Astrocyte (in vitro differentiated cells and primary cell): ENCODE results near the gene ADAM21. TPM values are rescaled to one million over a fixed set of nuclear protein-coding genes. Genes with fewer than 3 reads are reported as not detected.
"Not testable (repeated sequence)": the region's sequence is repeated elsewhere in the genome, so short reads cannot be mapped to it uniquely, and the experiment has no call there.

ENCODE experiments used
- DNase-seq: peaks from one replicate; pipeline ENCODE4 v3.0.0-alpha.2; 2010; ENCODE audit warnings: low read depth
- FAIRE-seq: peaks from 2 replicates; lab custom pipeline; 2011; peaks lifted over from hg19 to GRCh38; lab: Jason Lieb, UNC
- H2AFZ ChIP-seq: 2 replicates; pipeline ENCODE4 v1.6.0; 2012; ENCODE audit warnings: low read depth, low read length, inconsistent platforms
- H3K27ac ChIP-seq: 2 replicates; pipeline ENCODE4 v1.5.1; 2011; ENCODE audit warnings: low read depth, low read length, inconsistent platforms
- H3K27me3 ChIP-seq: 2 replicates; pipeline ENCODE4 v1.6.0; 2011; ENCODE audit warnings: low read length, inconsistent platforms; ENCODE audit not compliant: insufficient read depth
- H3K36me3 ChIP-seq: 2 replicates; pipeline ENCODE4 v1.5.1; 2011; ENCODE audit warnings: low read length, inconsistent platforms; ENCODE audit not compliant: insufficient read depth
- H3K4me1 ChIP-seq: 2 replicates; pipeline ENCODE4 v1.5.1; 2011; ENCODE audit warnings: low read length, inconsistent platforms; ENCODE audit not compliant: insufficient read depth
- H3K4me2 ChIP-seq: 2 replicates; pipeline ENCODE4 v1.6.0; 2012; ENCODE audit warnings: low read length, inconsistent platforms
- H3K4me3 ChIP-seq: 2 replicates; pipeline ENCODE4 v1.5.1; 2011; ENCODE audit warnings: low read depth, mild to moderate bottlenecking, low read length, inconsistent platforms; ENCODE audit not compliant: insufficient read depth
- H3K79me2 ChIP-seq: 2 replicates; pipeline ENCODE4 v1.6.0; 2012; ENCODE audit warnings: mild to moderate bottlenecking, low read length, inconsistent platforms; ENCODE audit not compliant: insufficient read depth
- H3K9ac ChIP-seq: 2 replicates; pipeline ENCODE4 v1.6.0; 2012; ENCODE audit warnings: mild to moderate bottlenecking, low read length, inconsistent platforms
- H3K9me3 ChIP-seq: 2 replicates; pipeline ENCODE4 v1.5.1; 2012; ENCODE audit warnings: low read depth, mild to moderate bottlenecking, low read length, inconsistent platforms; ENCODE audit not compliant: insufficient read depth
- H4K20me1 ChIP-seq: 2 replicates; pipeline ENCODE4 v1.6.0; 2012; ENCODE audit warnings: low read length, inconsistent platforms; ENCODE audit not compliant: insufficient read depth
- H3K27ac Mint-ChIP-seq: one replicate; pipeline ENCODE4 v1.8.0; 2021; ENCODE audit warnings: mild to moderate bottlenecking, mixed read lengths; ENCODE audit not compliant: unreplicated experiment
- H3K27me3 Mint-ChIP-seq: one replicate; pipeline ENCODE4 v1.8.0; 2021; ENCODE audit warnings: low read depth, mixed read lengths; ENCODE audit not compliant: unreplicated experiment
- H3K36me3 Mint-ChIP-seq: one replicate; pipeline ENCODE4 v1.8.0; 2021; ENCODE audit warnings: low read depth, mixed read lengths; ENCODE audit not compliant: unreplicated experiment
- H3K4me1 Mint-ChIP-seq: one replicate; pipeline ENCODE4 v1.8.0; 2021; ENCODE audit warnings: low read depth, mixed read lengths; ENCODE audit not compliant: unreplicated experiment
- H3K4me3 Mint-ChIP-seq: one replicate; pipeline ENCODE4 v1.8.0; 2021; ENCODE audit warnings: mild to moderate bottlenecking, moderate library complexity, mixed read lengths; ENCODE audit not compliant: unreplicated experiment
- H3K9me3 Mint-ChIP-seq: one replicate; pipeline ENCODE4 v1.8.0; 2021; ENCODE audit warnings: mild to moderate bottlenecking, mixed read lengths; ENCODE audit not compliant: unreplicated experiment
- CTCF ChIP-seq: IDR thresholded peaks from 2 replicates; pipeline ENCODE4 v1.5.1; 2011; ENCODE audit warnings: low read depth, mild to moderate bottlenecking, inconsistent platforms, low read length, moderate library complexity; ENCODE audit not compliant: insufficient read depth
- EZH2 ChIP-seq: IDR thresholded peaks from 2 replicates; pipeline ENCODE4 v1.6.1; 2012; ENCODE audit warnings: mild to moderate bottlenecking, low read length, inconsistent platforms; ENCODE audit not compliant: insufficient read depth
- total RNA-seq: library from RNA; stranded (reverse); gene quantifications from 2 replicates; pipeline ENCODE4 v1.2.1, GENCODE V29; 2021

Gene ADAM21
- total RNA-seq, 1 donor from 2014 or later, result 1.1 TPM

GRCh38 chr14:70416725-70417349, 35.1 kb upstream of the ADAM21 start, which contains the start of gene SYNJ2BP:
TSS of gene SYNJ2BP (minus strand) at chr14:70417090. CDS start at chr14:70416963, 127 bp downstream.
- Histone ChIP-seq H3K4me2 (peak within 1 kb of the TSS; percentile 92), H4K20me1 (peaks cover 7% of the 10 kb centered on the region), H3K4me3 (peak within 1 kb of the TSS; percentile 94), H3K36me3 (no peaks in the 10 kb centered on the region), H3K9ac (peak within 1 kb of the TSS; percentile 86), H3K9me3 (no peaks in the 10 kb centered on the region), H3K79me2 (peaks cover 25% of the 10 kb centered on the region), H2AFZ (peak within 1 kb of the TSS; percentile 89), H3K4me1 (no peaks in the 10 kb centered on the region), H3K27ac (peak within 1 kb of the TSS; percentile 48), H3K27me3 (no peaks in the 10 kb centered on the region)
- Mint-ChIP-seq H3K27me3 (no peaks in the 10 kb centered on the region), H3K9me3 (no peaks in the 10 kb centered on the region), H3K36me3 (no peaks in the 10 kb centered on the region), H3K4me1 (peaks cover 8% of the 10 kb centered on the region), H3K27ac (peak within 1 kb of the TSS; percentile 94), H3K4me3 (peak within 1 kb of the TSS; percentile 100)
- peak; percentile 63 for DNase-seq
- TF ChIP-seq EZH2 (no peak), CTCF (no peak)
- no peak for FAIRE-seq

- not testable (repeated sequence) for H3K9ac ChIP-seq, H3K4me1 Mint-ChIP-seq, H3K27ac ChIP-seq, DNase-seq, H3K27me3 ChIP-seq, H3K27me3 Mint-ChIP-seq, H3K9me3 ChIP-seq, H4K20me1 ChIP-seq, H3K9me3 Mint-ChIP-seq, H2AFZ ChIP-seq, H3K4me3 Mint-ChIP-seq, FAIRE-seq, H3K36me3 ChIP-seq, H3K36me3 Mint-ChIP-seq, H3K4me2 ChIP-seq, H3K27ac Mint-ChIP-seq, H3K4me1 ChIP-seq, H3K4me3 ChIP-seq
- peaks cover 17% of the 10 kb centered on the region for H3K79me2 ChIP-seq
These were observed 32.6 kb upstream of the ADAM21 start for GRCh38 chr14:70419270-70419931.

GRCh38 chr14:70422538-70422937, 29.4 kb upstream of the ADAM21 start:
- Histone ChIP-seq H4K20me1 (no peaks in the 10 kb centered on the region), H3K9ac (no peak overlapping the region), H3K36me3 (no peaks in the 10 kb centered on the region), H3K4me2 (no peak overlapping the region), H3K4me1 (no peaks in the 10 kb centered on the region), H3K9me3 (no peaks in the 10 kb centered on the region), H3K27me3 (no peaks in the 10 kb centered on the region), H3K27ac (no peak overlapping the region), H2AFZ (no peak overlapping the region), H3K4me3 (no peak overlapping the region), H3K79me2 (no peaks in the 10 kb centered on the region)
- no peaks in the 10 kb centered on the region for H3K27me3 Mint-ChIP-seq
- H3K4me3 Mint-ChIP-seq, result no peak overlapping the region
- H3K4me1 Mint-ChIP-seq, result no peaks in the 10 kb centered on the region
- peaks cover 6% of the 10 kb centered on the region for H3K9me3 Mint-ChIP-seq
- no peak for DNase-seq
- peaks cover 2% of the 10 kb centered on the region for H3K36me3 Mint-ChIP-seq
- no peak for FAIRE-seq
- no peak for TF ChIP-seq EZH2
- TF ChIP-seq CTCF, result no peak
- H3K27ac Mint-ChIP-seq, result no peak overlapping the region
